GM23338 (cell line): ENCODE measurements around the gene THSD7A. TPM values are rescaled to one million over a fixed set of nuclear protein-coding genes. Genes with fewer than 3 reads are reported as not detected.

ENCODE experiments used
- ATAC-seq: fragments of 200-7000 bp; cut with Tn5 transposase; 3 replicates; pipeline ENCODE4 v1.9.1; 2020
- DNase-seq: peaks from one replicate; pipeline ENCODE4 v3.0.0-alpha.2; 2015; ENCODE audit warnings: low spot score
- H2AFZ ChIP-seq: fragments of 200-600 bp; sonication (generic); 2 replicates; pipeline ENCODE4 v1.8.0; 2016; ENCODE audit warnings: antibody characterized with exemption, mild to moderate bottlenecking, moderate library complexity
- H3F3A ChIP-seq: fragments of 200-600 bp; sonication (generic); replicated peaks from 2 replicates; pipeline ENCODE4 v1.8.0; 2017; ENCODE audit warnings: antibody characterized with exemption, mixed run types, low read depth
- H3K27ac ChIP-seq: fragments of 200-600 bp; sonication (generic); 2 replicates; pipeline ENCODE4 v1.6.1; 2016; ENCODE audit warnings: low read depth
- H3K27me3 ChIP-seq: fragments of 200-600 bp; sonication (generic); 2 replicates; pipeline ENCODE4 v1.8.0; 2016; ENCODE audit warnings: mild to moderate bottlenecking, mixed run types, moderate library complexity; ENCODE audit not compliant: insufficient read depth
- H3K36me3 ChIP-seq: fragments of 200-600 bp; sonication (generic); 2 replicates; pipeline ENCODE4 v1.8.0; 2016; ENCODE audit warnings: mild to moderate bottlenecking; ENCODE audit not compliant: insufficient read depth
- H3K4me1 ChIP-seq: fragments of 200-600 bp; sonication (generic); 2 replicates; pipeline ENCODE4 v1.8.0; 2016; ENCODE audit warnings: mild to moderate bottlenecking, moderate library complexity; ENCODE audit not compliant: insufficient read depth
- H3K4me2 ChIP-seq: fragments of 200-600 bp; sonication (generic); 2 replicates; pipeline ENCODE4 v1.7.1; 2017; ENCODE audit warnings: mixed run types
- H3K4me3 ChIP-seq: fragments of 200-600 bp; sonication (generic); 2 replicates; pipeline ENCODE4 v1.6.1; 2016; ENCODE audit warnings: mixed run types
- H3K79me2 ChIP-seq: fragments of 200-600 bp; sonication (generic); replicated peaks from 2 replicates; pipeline ENCODE4 v1.8.0; 2017; ENCODE audit warnings: mild to moderate bottlenecking; ENCODE audit not compliant: insufficient read depth
- H3K9me2 ChIP-seq: fragments of 200-600 bp; sonication (generic); 2 replicates; pipeline ENCODE4 v1.8.0; 2017; ENCODE audit not compliant: insufficient read depth
- H4K20me1 ChIP-seq: fragments of 200-600 bp; sonication (generic); replicated peaks from 2 replicates; pipeline ENCODE4 v1.8.0; 2017; ENCODE audit warnings: mild to moderate bottlenecking; ENCODE audit not compliant: insufficient read depth
- H3K27ac Mint-ChIP-seq: 2 replicates; pipeline ENCODE4 v1.8.0; 2020; ENCODE audit warnings: inconsistent platforms, mild to moderate bottlenecking, moderate library complexity, mixed read lengths
- H3K27me3 Mint-ChIP-seq: 3 replicates; pipeline ENCODE4 v1.8.0; 2022; ENCODE audit warnings: low read depth, mild to moderate bottlenecking, moderate library complexity, mixed read lengths, inconsistent platforms; ENCODE audit not compliant: insufficient read depth, poor library complexity
- H3K36me3 Mint-ChIP-seq: 3 replicates; pipeline ENCODE4 v1.8.0; 2021; ENCODE audit warnings: low read depth, mild to moderate bottlenecking, inconsistent platforms, moderate library complexity, mixed read lengths
- H3K4me1 Mint-ChIP-seq: 3 replicates; pipeline ENCODE4 v1.8.0; 2020; ENCODE audit warnings: mild to moderate bottlenecking, inconsistent platforms, mixed read lengths
- H3K4me3 Mint-ChIP-seq: 3 replicates; pipeline ENCODE4 v1.8.0; 2021; ENCODE audit warnings: moderate library complexity, mild to moderate bottlenecking, inconsistent platforms, mixed read lengths
- H3K9me3 Mint-ChIP-seq: 3 replicates; pipeline ENCODE4 v1.8.0; 2020; ENCODE audit warnings: moderate library complexity, mild to moderate bottlenecking, inconsistent platforms, mixed read lengths
- CTCF ChIP-seq, 2 experiments: fragments of 200-600 bp in 1 of 2; sonication (generic) in 1 of 2; conservative IDR thresholded peaks; 2 replicates each; pipeline versions ENCODE4 v1.5.1 to v1.6.1; 2016 to 2017; ENCODE audit warnings: antibody characterized with exemption in 2 of 2, low read depth in 2 of 2, mild to moderate bottlenecking in 2 of 2, moderate library complexity in 1 of 2
- EZH2 ChIP-seq: fragments of 200-600 bp; sonication (generic); IDR thresholded peaks from one replicate; pipeline ENCODE4 v1.8.0; 2017; ENCODE audit warnings: antibody characterized with exemption, mild to moderate bottlenecking, low read depth; ENCODE audit not compliant: unreplicated experiment
- JUNB ChIP-seq: IDR thresholded peaks from one replicate; pipeline ENCODE4 v1.6.1; 2016; ENCODE audit warnings: antibody characterized with exemption; ENCODE audit not compliant: unreplicated experiment
- POLR2AphosphoS5 ChIP-seq: IDR thresholded peaks from 2 replicates; pipeline ENCODE4 v1.6.1; 2016; ENCODE audit warnings: antibody characterized with exemption, low read depth
- ZNF114 ChIP-seq: fragments of 250-450 bp; sonication (Bioruptor Pico); IDR thresholded peaks from 2 replicates; pipeline ENCODE4 v1.5.0; 2020; ENCODE audit warnings: mild to moderate bottlenecking, moderate library complexity
- ZNF462 ChIP-seq: fragments of 250-450 bp; sonication (Bioruptor Pico); IDR thresholded peaks from 2 replicates; pipeline ENCODE4 v1.5.0; 2020; ENCODE audit warnings: mild to moderate bottlenecking, moderate library complexity
- polyA plus RNA-seq: library from polyadenylated mRNA; unstranded; fragments of >200 nt; fragmentation: Nextera tagmentation; extraction: Ambion mirVana; gene quantifications from 2 replicates; pipeline ENCODE4 v1.2.1, GENCODE V29; 2016
- total RNA-seq: library from RNA; depleted of rRNA; stranded (reverse); fragments of >200 nt; shearing (Covaris generic); gene quantifications from 2 replicates; pipeline ENCODE4 v1.2.3, GENCODE V29; 2014
- TF ChIP-seq, protein P1 (sequence below): IDR thresholded peaks from 2 replicates; pipeline ENCODE4 v1.6.1; 2016; ENCODE audit warnings: antibody characterized with exemption

THSD7A gene
- total and polyA plus RNA-seq, 2 experiments from 2014 or later, result 1.3 to 2.1 TPM

DNA sequence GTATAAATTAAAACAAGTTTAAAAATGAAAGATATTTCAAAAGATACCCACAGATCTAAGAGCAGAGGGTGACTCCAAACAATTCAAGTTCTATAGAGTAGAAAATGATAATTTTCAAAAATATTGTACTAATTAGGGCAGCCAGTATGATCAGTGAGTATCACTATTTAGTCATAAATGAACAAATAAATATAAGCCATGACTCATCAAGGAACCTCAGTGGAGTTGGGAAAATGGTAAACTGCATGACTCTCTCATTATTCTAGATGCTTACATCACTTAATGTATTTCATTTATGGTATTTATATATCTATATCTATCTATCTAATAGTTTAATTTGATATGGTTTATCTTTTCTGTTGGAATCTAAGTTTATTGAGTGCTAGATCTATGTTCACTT lies 94.3 kb downstream of the THSD7A start:
- Histone ChIP-seq H3K79me2 (no peaks in the 10 kb centered on the region), H3K27me3 (no peaks in the 10 kb centered on the region), H3K27ac (no peak overlapping the region), H3K4me1 (no peaks in the 10 kb centered on the region), H3K4me2 (no peak overlapping the region), H4K20me1 (no peaks in the 10 kb centered on the region), H3F3A (no peaks in the 10 kb centered on the region), H3K9me2 (no peaks in the 10 kb centered on the region), H2AFZ (no peak overlapping the region), H3K4me3 (no peak overlapping the region), H3K36me3 (no peaks in the 10 kb centered on the region)
- no peaks in the 10 kb centered on the region for H3K36me3 Mint-ChIP-seq
- H3K27me3 Mint-ChIP-seq, result no peaks in the 10 kb centered on the region
- DNase-seq, result no peak
- H3K4me1 Mint-ChIP-seq, result no peaks in the 10 kb centered on the region
- H3K4me3 Mint-ChIP-seq, result no peak overlapping the region
- no peak for ATAC-seq
- H3K9me3 Mint-ChIP-seq, result no peaks in the 10 kb centered on the region
- TF ChIP-seq CTCF (conservative IDR thresholded peaks at IDR 0.05; ENCODE audit: low read depth in 2 of 2) (no peak), EZH2 (no peak), ZNF114 (CRISPR knock-in tag) (no peak), JUNB (no peak), ZNF462 (CRISPR knock-in tag) (no peak), POLR2AphosphoS5 (no peak)
- TF ChIP-seq, protein P1, sequence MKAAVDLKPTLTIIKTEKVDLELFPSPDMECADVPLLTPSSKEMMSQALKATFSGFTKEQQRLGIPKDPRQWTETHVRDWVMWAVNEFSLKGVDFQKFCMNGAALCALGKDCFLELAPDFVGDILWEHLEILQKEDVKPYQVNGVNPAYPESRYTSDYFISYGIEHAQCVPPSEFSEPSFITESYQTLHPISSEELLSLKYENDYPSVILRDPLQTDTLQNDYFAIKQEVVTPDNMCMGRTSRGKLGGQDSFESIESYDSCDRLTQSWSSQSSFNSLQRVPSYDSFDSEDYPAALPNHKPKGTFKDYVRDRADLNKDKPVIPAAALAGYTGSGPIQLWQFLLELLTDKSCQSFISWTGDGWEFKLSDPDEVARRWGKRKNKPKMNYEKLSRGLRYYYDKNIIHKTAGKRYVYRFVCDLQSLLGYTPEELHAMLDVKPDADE, result no peak
- H3K27ac Mint-ChIP-seq, result no peak overlapping the region
